ENCODE measurements around the gene BCL2L2. TPM values are rescaled to one million over a fixed set of nuclear protein-coding genes. Genes with fewer than 3 reads are reported as not detected.

The BCL2L2 gene
- polyA plus RNA-seq, 3 donors: 37.9 to 122 (median 58.9) TPM

- WGBS, 3 donors: 81 to 90% (median 87%) methylated on average over 6 of the region's 6 CpGs
- H3K27ac ChIP-seq (ENCODE audit: low read depth, low read length): no peak overlapping the region
These were observed 41.6 kb downstream of the BCL2L2 start for GRCh38 chr14:23348297-23348655.

- 74 to 93% (median 89%) methylated on average over 8 of the region's 8 CpGs for WGBS, 3 donors
These were observed 42.7 kb downstream of the BCL2L2 start for GRCh38 chr14:23349156-23349845.

GRCh38 chr14:23351681-23352505 is 45.3 kb downstream of the BCL2L2 start:
- WGBS, 3 donors: 13 to 16% (median 15%) methylated on average over 41 to 61 of the region's 61 CpGs
- H3K27ac ChIP-seq (ENCODE audit: low read depth, low read length): no peak overlapping the region

More at GRCh38 chr14:23349156-23349845, 42.7 kb downstream of the BCL2L2 start:
- H3K27ac ChIP-seq (ENCODE audit: low read depth, low read length): no peak overlapping the region

DNA sequence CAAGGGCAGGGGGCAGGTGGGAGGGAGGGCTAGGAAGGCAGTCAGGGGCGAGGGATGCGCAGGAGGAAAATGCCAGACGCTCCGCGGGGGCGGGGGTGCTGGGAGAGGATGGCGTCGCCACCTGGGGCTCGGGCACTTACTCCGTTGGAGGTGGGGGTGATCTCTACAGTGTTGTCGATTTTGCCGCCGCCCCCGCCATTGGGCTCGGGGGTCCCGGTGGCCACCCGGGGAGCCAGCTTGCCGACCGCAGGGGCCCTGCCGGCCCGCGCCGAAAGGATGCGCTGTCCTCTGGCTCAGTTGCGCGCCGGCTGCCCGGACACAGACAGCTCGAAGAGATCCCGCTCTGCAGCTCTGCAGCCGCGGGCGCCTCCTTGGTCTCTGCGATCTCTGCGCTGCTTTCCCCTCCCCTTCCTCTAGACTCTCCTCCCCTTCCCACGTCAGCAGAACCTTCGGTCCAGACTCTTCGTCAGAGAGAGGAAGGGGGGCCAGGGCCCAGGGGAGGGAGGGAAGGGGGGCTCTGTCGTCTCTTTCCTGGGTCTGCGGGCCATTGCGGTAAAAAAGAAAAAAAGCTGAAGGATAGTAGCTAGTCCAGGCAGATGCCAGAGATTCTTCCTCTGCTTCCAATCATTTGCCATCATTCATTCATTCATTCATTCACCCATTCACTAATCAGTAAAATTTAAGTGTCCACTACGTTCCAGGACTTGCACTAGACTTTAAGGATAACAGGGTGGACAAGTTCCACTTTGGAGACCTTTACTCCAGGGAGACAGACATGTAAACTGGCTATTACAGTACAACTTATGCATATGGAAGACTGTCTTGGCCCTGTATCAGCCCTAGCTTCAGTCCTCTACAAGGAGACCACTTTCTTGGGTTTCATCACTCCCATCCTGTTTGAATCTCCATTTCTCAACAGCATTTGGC is 46.1 kb downstream of the BCL2L2 start, which contains the start of gene SLC22A17:
Gene SLC22A17, minus strand, starts transcription at position 382 of the 927 bp plus-strand sequence.
- no peak within 1 kb of the TSS for H3K27ac ChIP-seq (ENCODE audit: low read depth, low read length)
- WGBS, 3 donors: 1 to 2% (median 2%) methylated on average over 31 to 42 of the region's 42 CpGs

GRCh38 chr14:23353433-23353780 is 46.8 kb downstream of the BCL2L2 start:
- no peak overlapping the region for H3K27ac ChIP-seq (ENCODE audit: low read depth, low read length)
- WGBS, 3 donors: 72 to 75% (median 73%) methylated on average over 5 of the region's 5 CpGs

GRCh38 chr14:23354990-23355389 is 48.4 kb downstream of the BCL2L2 start:
- 84 to 86% (median 85%) methylated on average over 6 of the region's 6 CpGs for WGBS, 3 donors
- no peak overlapping the region for H3K27ac ChIP-seq (ENCODE audit: low read depth, low read length)

GRCh38 chr14:23355871-23356435 is 49.3 kb downstream of the BCL2L2 start:
- H3K27ac ChIP-seq (ENCODE audit: low read depth, low read length): no peak overlapping the region
- 83 to 87% (median 84%) methylated on average over 6 of the region's 6 CpGs for WGBS, 3 donors

DNA sequence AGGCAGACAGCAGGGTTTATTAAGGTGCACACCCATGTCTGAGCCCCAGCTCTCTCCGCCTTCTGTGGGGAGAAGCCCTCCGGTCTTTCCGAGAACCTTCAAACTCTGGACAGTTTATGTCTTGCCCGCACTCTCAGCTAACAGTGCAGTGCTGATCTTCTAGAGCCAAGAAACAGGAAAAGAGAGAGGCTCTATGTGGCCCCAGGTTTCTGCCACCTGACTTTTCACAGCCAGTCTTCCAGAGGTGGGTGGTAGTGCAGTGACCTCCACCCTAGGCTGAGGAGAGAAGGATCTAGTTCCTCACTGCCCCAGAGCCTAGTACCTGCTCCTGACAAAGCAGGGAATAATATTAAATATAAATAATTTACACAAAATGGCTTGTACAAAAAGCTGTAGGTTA is 50.0 kb downstream of the BCL2L2 start:
- no peak overlapping the region for H3K27ac ChIP-seq (ENCODE audit: low read depth, low read length)
- WGBS, 3 donors: 94 to 95% (median 95%) methylated on average over 4 of the region's 4 CpGs

DNA sequence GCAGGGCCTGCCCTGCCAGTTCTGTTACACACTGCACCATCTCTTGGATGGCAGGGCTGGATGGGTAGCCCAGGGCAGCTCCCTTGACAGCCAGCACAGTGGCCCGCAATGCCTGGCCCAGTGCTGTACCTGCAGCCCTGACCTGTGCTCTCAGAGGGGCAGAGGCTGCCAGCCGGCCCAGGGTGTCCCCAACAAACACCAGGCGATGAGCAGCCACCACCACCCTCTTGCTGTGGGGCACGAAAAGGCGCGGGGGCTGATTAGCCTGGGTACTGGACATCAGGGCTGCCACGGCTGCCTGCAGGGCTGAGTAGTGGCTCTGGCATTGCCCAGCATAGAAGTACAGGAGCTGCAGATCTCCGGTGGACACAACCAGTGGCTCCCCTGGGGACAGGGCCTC is 50.6 kb downstream of the BCL2L2 start:
- 86 to 91% (median 89%) methylated on average over 8 of the region's 8 CpGs for WGBS, 3 donors
- no peak overlapping the region for H3K27ac ChIP-seq (ENCODE audit: low read depth, low read length)

- 80 to 89% (median 84%) methylated on average over 3 of the region's 3 CpGs for WGBS, 3 donors
- H3K27ac ChIP-seq (ENCODE audit: low read depth, low read length): no peak overlapping the region
These were observed 51.4 kb downstream of the BCL2L2 start for GRCh38 chr14:23358042-23358441.

GRCh38 chr14:23358553-23359166 is 52.0 kb downstream of the BCL2L2 start:
- 84 to 89% (median 85%) methylated on average over 12 of the region's 12 CpGs for WGBS, 3 donors
- no peak overlapping the region for H3K27ac ChIP-seq (ENCODE audit: low read depth, low read length)

DNA sequence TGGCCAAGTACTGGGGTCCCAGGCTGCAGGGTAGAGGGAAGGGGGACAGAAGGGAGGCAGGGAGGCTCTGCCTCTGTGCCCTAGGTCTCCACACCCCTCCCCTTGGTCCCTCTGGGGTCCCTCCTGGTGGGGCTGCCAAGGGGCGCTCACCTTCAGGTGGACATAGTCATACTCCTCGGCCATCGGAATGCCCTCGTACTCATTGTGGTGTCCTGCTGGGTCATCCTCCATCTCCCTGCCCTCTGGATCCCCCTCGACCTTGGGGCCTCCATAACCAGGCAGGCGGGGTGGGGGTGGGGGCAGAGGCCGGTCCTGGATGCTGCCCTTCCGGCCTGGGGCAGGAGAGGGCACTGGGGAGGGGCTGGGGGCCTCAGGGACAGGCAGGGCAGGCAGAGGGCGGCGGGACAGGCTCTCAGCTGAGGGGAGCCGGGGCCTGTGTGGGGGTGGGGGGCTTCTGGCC is 52.6 kb downstream of the BCL2L2 start:
- H3K27ac ChIP-seq (ENCODE audit: low read depth, low read length): no peak overlapping the region
- 73 to 88% (median 75%) methylated on average over 7 to 11 of the region's 11 CpGs for WGBS, 3 donors

- no peak overlapping the region for H3K27ac ChIP-seq (ENCODE audit: low read depth, low read length)
- 84 to 88% (median 86%) methylated on average over 20 to 22 of the region's 22 CpGs for WGBS, 3 donors
These were observed 53.3 kb downstream of the BCL2L2 start for GRCh38 chr14:23359722-23360447.

- no peak overlapping the region for H3K27ac ChIP-seq (ENCODE audit: low read depth, low read length)
- 72 to 79% (median 76%) methylated on average over 11 of the region's 11 CpGs for WGBS, 3 donors
These were observed 53.9 kb downstream of the BCL2L2 start for GRCh38 chr14:23360496-23360895.

GRCh38 chr14:23361320-23361719 is 54.7 kb downstream of the BCL2L2 start:
- no peak overlapping the region for H3K27ac ChIP-seq (ENCODE audit: low read depth, low read length)

All from adipose tissue (tissue), 3 donors.